Endothelial cell of umbilical vein (primary cell): ENCODE measurements around the gene HSPA12A. TPM values are rescaled to one million over a fixed set of nuclear protein-coding genes. Genes with fewer than 3 reads are reported as not detected.

Experiments used
- BruUV-seq: library from RNA; stranded (reverse); fragments of 400-500 nt; replicated peaks from 2 replicates; lab custom pipeline; 2021; lab: Mats Ljungman, UMichigan
- CTCF ChIA-PET: fragments of 300-600, 350-600 bp; sonication (Branson Sonifier 250); formaldehyde crosslinking; loops from one replicate; lab custom pipeline; 2021; ENCODE audit warnings: antibody characterized with exemption, inconsistent platforms; lab: Charles Lee
- POLR2A ChIA-PET: fragments of 300-600, 350-600 bp; sonication (Branson Sonifier 250); formaldehyde crosslinking; loops from one replicate; lab custom pipeline; 2021; ENCODE audit warnings: antibody characterized with exemption, inconsistent platforms; lab: Charles Lee
- DNase-seq: peaks from one replicate; pipeline ENCODE4 v3.0.0-alpha.2; 2011; ENCODE audit warnings: low read depth, low spot score
- FAIRE-seq: peaks from 2 replicates; lab custom pipeline; 2011; peaks lifted over from hg19 to GRCh38; lab: Jason Lieb, UNC
- H2AFZ ChIP-seq: 2 replicates; pipeline ENCODE4 v1.6.0; 2012; ENCODE audit warnings: low read depth, low read length, control low read depth, inconsistent platforms
- H3K27ac ChIP-seq: 2 replicates; pipeline ENCODE4 v1.5.1; 2011; ENCODE audit warnings: low read depth, mild to moderate bottlenecking, control low read depth, low read length, moderate library complexity; ENCODE audit not compliant: insufficient read depth
- H3K27me3 ChIP-seq, 2 experiments: 2 replicates each; pipeline versions ENCODE4 v1.6.0 to v1.6.1; 2011; ENCODE audit warnings: low read length in 2 of 2, mixed read lengths in 1 of 2; ENCODE audit not compliant: control insufficient read depth in 2 of 2, insufficient read depth in 2 of 2
- H3K36me3 ChIP-seq, 2 experiments: 2 replicates in 1 of 2; 3 replicates in 1 of 2; pipeline ENCODE4 v1.5.1; 2011; ENCODE audit warnings: low read length in 2 of 2, mild to moderate bottlenecking in 1 of 2, moderate library complexity in 1 of 2; ENCODE audit not compliant: control insufficient read depth in 2 of 2, insufficient read depth in 2 of 2; ENCODE audit errors: extremely low read depth in 1 of 2
- H3K4me1 ChIP-seq: 3 replicates; pipeline ENCODE4 v1.5.1; 2011; ENCODE audit warnings: mild to moderate bottlenecking, low read length; ENCODE audit not compliant: control insufficient read depth, insufficient read depth; ENCODE audit errors: extremely low read depth
- H3K4me2 ChIP-seq: 2 replicates; pipeline ENCODE4 v1.6.1; 2011; ENCODE audit warnings: low read length, control low read depth, mixed read lengths; ENCODE audit not compliant: insufficient read depth
- H3K4me3 ChIP-seq, 3 experiments: fragments of 200-600 bp in 1 of 3; sonication (generic), shearing (Covaris generic) in 1 of 3; replicated peaks in 1 of 3; 2 replicates each; pipeline ENCODE4 v1.5.1; 2011 to 2016; ENCODE audit warnings: control low read depth in 3 of 3, low read length in 3 of 3, mild to moderate bottlenecking in 2 of 3, inconsistent platforms in 1 of 3, low read depth in 1 of 3, moderate library complexity in 1 of 3; ENCODE audit not compliant: insufficient read depth in 1 of 3
- H3K79me2 ChIP-seq: 2 replicates; pipeline ENCODE4 v1.6.0; 2012; ENCODE audit warnings: low read length, inconsistent platforms; ENCODE audit not compliant: control insufficient read depth, insufficient read depth
- H3K9ac ChIP-seq: replicated peaks from 2 replicates; pipeline ENCODE3; 2011; ENCODE audit warnings: low read length, control low read depth; ENCODE audit not compliant: insufficient read depth; ENCODE audit errors: extremely low read depth
- H3K9me1 ChIP-seq: replicated peaks from 3 replicates; pipeline ENCODE4 v1.6.0; 2011; ENCODE audit warnings: mild to moderate bottlenecking, low read length; ENCODE audit not compliant: control insufficient read depth, insufficient read depth; ENCODE audit errors: extremely low read depth
- H3K9me3 ChIP-seq: replicated peaks from 2 replicates; pipeline ENCODE4 v1.5.1; 2012; ENCODE audit warnings: low read length, inconsistent platforms; ENCODE audit not compliant: control insufficient read depth, insufficient read depth
- H4K20me1 ChIP-seq: replicated peaks from 2 replicates; pipeline ENCODE3; 2011; ENCODE audit warnings: mild to moderate bottlenecking, low read length; ENCODE audit not compliant: control insufficient read depth, insufficient read depth; ENCODE audit errors: extremely low read depth
- CTCF ChIP-seq, 2 donors: IDR thresholded peaks; 1 replicate in 1 of 2; 2 replicates in 1 of 2; pipeline ENCODE4 v1.5.1; 2011; ENCODE audit warnings: low read length in 2 of 2, mild to moderate bottlenecking in 2 of 2, moderate library complexity in 2 of 2, control low read depth in 1 of 2, inconsistent platforms in 1 of 2, low read depth in 1 of 2; ENCODE audit not compliant: insufficient read depth in 1 of 2; ENCODE audit errors: extremely low read depth in 1 of 2
- EZH2 ChIP-seq: IDR thresholded peaks from 2 replicates; pipeline ENCODE4 v1.6.1; 2012; ENCODE audit warnings: borderline replicate concordance, low read depth, mild to moderate bottlenecking, moderate library complexity, low read length, inconsistent platforms; ENCODE audit not compliant: severe bottlenecking
- FOS ChIP-seq: IDR thresholded peaks from 2 replicates; pipeline ENCODE4 v1.6.1; 2011; ENCODE audit warnings: mild to moderate bottlenecking, low read length, moderate library complexity, borderline replicate concordance; ENCODE audit not compliant: insufficient read depth
- GATA2 ChIP-seq: IDR thresholded peaks from 2 replicates; pipeline ENCODE4 v1.7.0; 2011; ENCODE audit warnings: low read depth, mild to moderate bottlenecking, moderate library complexity, mixed read lengths, low read length; ENCODE audit not compliant: insufficient read length, insufficient read depth
- JUN ChIP-seq: IDR thresholded peaks from 2 replicates; pipeline ENCODE4 v1.6.1; 2011; ENCODE audit warnings: borderline replicate concordance, low read depth; ENCODE audit not compliant: insufficient read length, insufficient read depth
- MAX ChIP-seq: IDR thresholded peaks from 2 replicates; pipeline ENCODE4 v1.6.1; 2011; ENCODE audit not compliant: insufficient read depth, insufficient read length
- MYC ChIP-seq: IDR thresholded peaks from one replicate; pipeline ENCODE4 v1.6.1; 2011; ENCODE audit warnings: mild to moderate bottlenecking, low read depth, low read length
- POLR2A ChIP-seq: IDR thresholded peaks from 2 replicates; pipeline ENCODE4 v1.6.1; 2012; ENCODE audit warnings: low read depth, mild to moderate bottlenecking, control low read depth, low read length
- POLR2AphosphoS5 ChIP-seq: IDR thresholded peaks from 2 replicates; pipeline ENCODE4 v1.6.1; 2012; ENCODE audit warnings: low read depth, mild to moderate bottlenecking, control low read depth, low read length, moderate library complexity; ENCODE audit not compliant: insufficient read depth
- dilution Hi-C: fragments of 300-500 bp; cut with MboI; formaldehyde crosslinking; loops from one replicate; pipeline ENCODE4 v1.15.0; 2019; ENCODE audit warnings: low sequenced_read_pairs; ENCODE audit not compliant: extremely low pct_ligation_motif_present
- intact Hi-C: fragments of 100-400 bp; cut with micrococcal nuclease; formaldehyde crosslinking; loops from one replicate; pipeline ENCODE4 v1.10.0; 2022
- polyA plus RNA-seq, 4 experiments: library from polyadenylated mRNA; depleted of rRNA in 3 of 4; stranded (reverse) in 3 of 4; unstranded in 1 of 4; fragments of >200 nt; gene quantifications; 2 replicates each; pipeline versions ENCODE4 v1.2.1 to v1.2.3, GENCODE V29; 2011 to 2012; ENCODE audit warnings: missing spikeins in 1 of 4
- total RNA-seq: library from RNA; stranded (reverse); gene quantifications from 2 replicates; pipeline ENCODE4 v1.2.3, GENCODE V29; 2021

Gene HSPA12A
- total and polyA plus RNA-seq, 2 donors (not counting 3 experiments of a cell fraction or from before 2014, with no cell fraction given): 0.22 to 0.29 TPM

GRCh38 chr10:116777006-116777405 is 34.6 kb upstream of the HSPA12A start:
- Histone ChIP-seq H3K4me2 (no peak overlapping the region), H3K27ac (no peak overlapping the region), H3K4me1 (no peaks in the 10 kb centered on the region), H3K9me1 (no peaks in the 10 kb centered on the region), H3K9me3 (no peaks in the 10 kb centered on the region), H4K20me1 (no peaks in the 10 kb centered on the region), H3K9ac (no peak overlapping the region), H3K36me3 (no peaks in the 10 kb centered on the region), H3K79me2 (no peaks in the 10 kb centered on the region), H2AFZ (no peak overlapping the region), H3K27me3 (no peaks in the 10 kb centered on the region), H3K4me3 (no peak overlapping the region)
- no peak for DNase-seq
- no TSS peak for BruUV-seq
- POLR2A ChIA-PET: no interaction called here
- no peak for FAIRE-seq
- intact Hi-C loops: no loop called here
- TF ChIP-seq POLR2AphosphoS5 (no peak), FOS (no peak), MYC (no peak)
- dilution Hi-C loops: no loop called here
- CTCF ChIA-PET: interaction anchor here (0.7 to 6.2 kb wide), 3 partner anchors 11 to 398 kb away, joined by 3 to 52 read pairs (median 4); no protein-coding TSS in a partner anchor

GRCh38 chr10:116775488-116776400 is 33.4 kb upstream of the HSPA12A start:
- CTCF ChIA-PET: interaction anchor here (1.1 to 6.2 kb wide), 3 partner anchors 12 to 441 kb away, joined by 3 to 52 read pairs (median 4); no protein-coding TSS in a partner anchor

More at GRCh38 chr10:116775488-116776400, 33.4 kb upstream of the HSPA12A start:
- Histone ChIP-seq H4K20me1 (no peaks in the 10 kb centered on the region), H3K4me2 (no peak overlapping the region), H3K9ac (no peak overlapping the region), H3K9me3 (no peaks in the 10 kb centered on the region), H3K4me3 (no peak overlapping the region), H3K27me3 (no peaks in the 10 kb centered on the region), H3K9me1 (no peaks in the 10 kb centered on the region), H3K36me3 (no peaks in the 10 kb centered on the region), H3K4me1 (no peaks in the 10 kb centered on the region), H3K79me2 (no peaks in the 10 kb centered on the region), H3K27ac (no peak overlapping the region), H2AFZ (no peak overlapping the region)
- dilution Hi-C loops: no loop called here
- BruUV-seq: no TSS peak
- FAIRE-seq (no peak), DNase-seq (no peak)
- intact Hi-C loops: no loop called here
- POLR2A ChIA-PET: no interaction called here
- no peak for TF ChIP-seq FOS
- no peak for TF ChIP-seq MAX
- no peak for TF ChIP-seq JUN
- no peak for TF ChIP-seq POLR2A
- TF ChIP-seq GATA2: no peak
- no peak for TF ChIP-seq POLR2AphosphoS5
- no peak for TF ChIP-seq CTCF (IDR thresholded peaks at IDR 0.05; ENCODE audit: extremely low read depth in 1 of 2, insufficient read depth in 1 of 2, low read depth in 1 of 2, low read length in 2 of 2)
- no peak for TF ChIP-seq EZH2
- no peak for TF ChIP-seq MYC
